UCSD-AML1 (cell line): ENCODE data around the gene AFF2.

Source experiments
- DNase-seq: peaks from one replicate; lab custom pipeline; 2025; ENCODE audit not compliant: unreplicated experiment; lab: John Stamatoyannopoulos, UW

AFF2 gene

DNA sequence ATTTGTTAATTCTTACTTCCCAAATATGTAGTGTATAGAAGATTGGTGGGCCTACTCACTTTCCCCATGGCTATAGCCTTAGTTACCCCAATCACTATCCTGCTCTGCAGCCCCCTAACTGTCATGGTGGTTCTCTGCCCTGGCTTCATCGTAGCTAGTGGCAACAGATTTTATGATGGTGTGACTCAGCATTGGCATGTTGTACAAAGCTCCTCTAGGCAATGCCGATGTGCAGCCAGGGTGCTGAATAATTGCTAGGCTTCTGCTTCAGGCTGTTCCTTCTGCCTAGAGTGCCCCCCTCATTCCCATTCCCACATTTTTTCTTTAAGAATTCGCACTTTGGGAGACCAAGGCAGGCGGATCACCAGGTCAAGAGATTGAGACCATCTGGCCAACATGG is 35.2 kb downstream of the AFF2 start:
- no peak for DNase-seq

DNA sequence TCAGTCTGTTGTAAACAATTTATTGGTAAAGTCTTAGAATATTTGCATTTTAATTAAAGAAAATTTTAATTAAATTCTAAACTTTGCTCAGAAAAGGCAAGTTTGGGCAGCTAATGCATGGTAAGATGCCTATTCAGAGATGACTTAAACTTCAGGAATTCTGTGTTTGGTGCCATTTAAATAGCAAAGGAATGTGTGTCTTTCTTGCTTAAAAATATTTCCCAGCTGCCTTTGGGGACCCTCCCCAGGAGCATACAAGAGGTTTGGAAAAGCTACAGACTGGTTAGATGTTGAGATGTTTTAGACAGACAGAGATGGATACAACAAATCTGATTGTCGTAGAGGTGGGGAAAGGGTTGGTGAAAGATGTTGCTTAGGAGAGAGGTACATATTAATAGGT is 36.5 kb downstream of the AFF2 start:
- no peak for DNase-seq

DNA sequence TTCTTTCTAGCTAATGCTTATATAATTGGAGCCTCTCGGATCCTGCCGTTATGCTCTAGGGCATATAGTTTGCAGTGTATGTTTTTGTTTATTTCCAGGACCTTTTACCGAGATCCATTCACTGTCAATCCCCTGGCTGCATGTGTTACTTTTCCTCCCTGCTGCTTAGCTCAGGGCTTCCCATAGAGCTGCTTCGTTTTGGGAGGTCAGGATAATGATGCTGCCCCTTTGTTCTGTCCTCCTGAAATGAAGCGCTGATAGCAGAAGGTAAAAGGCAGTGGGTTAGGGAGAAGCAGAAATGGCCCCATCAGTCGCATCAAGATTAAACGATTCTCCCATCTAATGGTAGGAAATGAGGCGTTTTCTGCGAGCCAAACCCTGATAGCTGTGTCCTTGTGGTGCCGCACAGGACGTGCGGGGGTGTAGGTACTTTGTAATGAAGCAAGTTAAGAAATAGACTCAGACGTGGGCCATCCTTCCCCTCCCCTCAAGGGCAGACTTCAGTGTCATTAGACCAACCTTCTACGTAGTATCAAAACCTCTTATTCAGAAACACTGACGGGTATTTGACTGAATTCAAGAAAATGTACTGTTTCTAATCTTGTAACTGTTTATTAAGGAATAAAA is 37.3 kb downstream of the AFF2 start:
- no peak for DNase-seq

DNA sequence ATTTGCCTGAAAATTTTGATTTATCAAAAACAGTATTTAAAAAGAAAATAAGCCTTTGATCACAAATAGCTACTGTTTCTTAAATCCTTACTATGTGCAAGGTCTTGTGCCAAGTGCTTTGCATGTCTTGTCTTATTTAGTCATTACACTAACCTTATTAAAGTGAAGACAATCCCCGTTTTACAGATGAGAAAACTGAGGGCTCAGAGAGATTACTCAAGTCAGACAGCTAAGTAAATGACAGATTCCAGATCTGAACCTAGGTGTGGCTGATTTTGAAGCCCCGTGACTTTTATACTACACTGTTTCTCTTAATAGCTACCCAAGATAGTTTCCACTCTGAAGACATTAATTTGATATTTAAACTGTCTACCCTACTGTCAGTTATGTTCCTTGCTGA is 38.2 kb downstream of the AFF2 start:
- no peak for DNase-seq

DNA sequence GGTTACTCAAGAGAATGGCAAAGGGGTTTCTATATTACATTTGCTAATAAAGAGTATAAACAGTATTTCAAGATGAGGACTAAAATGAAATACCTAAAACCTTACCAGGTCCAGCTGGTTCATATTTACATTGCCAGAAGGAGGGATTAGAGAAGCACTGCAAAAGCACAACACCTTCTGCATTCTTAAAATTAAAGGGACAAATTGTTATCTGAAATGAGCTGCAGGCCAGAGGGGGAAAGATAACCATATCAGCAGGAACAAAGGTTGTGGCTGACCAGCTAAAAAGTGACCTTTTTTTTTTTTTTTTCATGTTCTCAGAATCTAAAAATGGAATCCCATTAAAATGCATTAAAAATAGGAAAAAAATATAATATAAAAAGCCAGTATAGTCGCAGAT is 39.7 kb downstream of the AFF2 start:
- DNase-seq: no peak

DNA sequence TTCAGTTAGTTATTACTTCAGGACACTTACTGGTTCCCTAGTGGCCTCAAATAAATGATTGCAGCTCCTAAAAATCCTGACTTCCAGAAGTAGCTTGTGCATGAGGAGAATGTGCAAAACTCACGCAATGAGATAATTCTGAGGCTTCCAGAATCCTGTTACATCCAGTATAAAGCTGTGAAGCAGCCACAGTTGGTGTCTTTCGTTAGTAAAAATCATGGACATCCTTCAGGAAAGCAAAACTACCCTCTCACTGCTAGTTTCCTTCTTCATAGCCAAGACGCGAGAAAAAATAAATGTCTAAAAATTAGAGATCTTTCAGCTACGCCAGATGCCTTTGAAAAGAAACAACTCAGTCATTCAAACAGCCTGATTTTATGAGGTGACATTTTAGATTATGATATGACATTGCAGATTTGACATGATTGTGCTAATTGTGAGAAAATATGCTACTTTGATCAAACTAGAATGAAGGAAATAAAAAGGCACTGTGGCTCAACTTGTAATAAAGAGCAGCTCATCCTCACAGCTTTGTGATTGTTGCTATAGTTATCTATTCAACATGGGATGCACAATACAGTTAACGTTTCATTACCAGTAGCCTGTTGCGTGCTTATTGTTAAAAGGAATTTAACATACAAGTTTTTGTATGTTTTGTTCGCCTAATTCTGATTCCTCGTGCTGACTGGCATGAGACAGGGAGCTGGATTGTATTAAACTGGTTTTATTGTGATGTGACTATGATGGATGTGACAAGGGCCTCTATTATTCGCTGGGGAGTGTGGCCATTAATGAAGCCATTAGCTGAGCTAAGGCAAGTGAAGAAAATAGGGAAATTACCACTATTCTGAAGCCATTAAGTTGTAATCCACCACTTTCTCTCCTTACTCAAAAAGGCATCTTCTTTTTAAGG is 40.5 kb downstream of the AFF2 start:
- no peak for DNase-seq

DNA sequence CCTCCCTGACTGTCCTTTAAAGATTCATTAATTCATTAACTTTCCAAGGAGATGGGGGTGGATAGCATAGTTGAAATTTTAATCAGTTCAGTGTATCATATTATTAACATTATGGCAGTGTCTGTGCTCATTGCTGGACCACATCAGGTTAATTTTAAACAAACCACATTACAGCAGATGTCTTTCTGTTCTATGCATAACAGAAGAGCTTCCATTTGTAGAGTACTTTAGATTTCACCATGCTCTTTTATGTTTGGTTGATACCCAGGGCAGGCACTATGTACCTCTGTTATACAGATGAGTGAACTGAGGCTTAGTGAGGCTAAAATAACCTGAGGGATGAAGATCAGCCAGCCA is 41.1 kb downstream of the AFF2 start:
- DNase-seq: no peak

DNA sequence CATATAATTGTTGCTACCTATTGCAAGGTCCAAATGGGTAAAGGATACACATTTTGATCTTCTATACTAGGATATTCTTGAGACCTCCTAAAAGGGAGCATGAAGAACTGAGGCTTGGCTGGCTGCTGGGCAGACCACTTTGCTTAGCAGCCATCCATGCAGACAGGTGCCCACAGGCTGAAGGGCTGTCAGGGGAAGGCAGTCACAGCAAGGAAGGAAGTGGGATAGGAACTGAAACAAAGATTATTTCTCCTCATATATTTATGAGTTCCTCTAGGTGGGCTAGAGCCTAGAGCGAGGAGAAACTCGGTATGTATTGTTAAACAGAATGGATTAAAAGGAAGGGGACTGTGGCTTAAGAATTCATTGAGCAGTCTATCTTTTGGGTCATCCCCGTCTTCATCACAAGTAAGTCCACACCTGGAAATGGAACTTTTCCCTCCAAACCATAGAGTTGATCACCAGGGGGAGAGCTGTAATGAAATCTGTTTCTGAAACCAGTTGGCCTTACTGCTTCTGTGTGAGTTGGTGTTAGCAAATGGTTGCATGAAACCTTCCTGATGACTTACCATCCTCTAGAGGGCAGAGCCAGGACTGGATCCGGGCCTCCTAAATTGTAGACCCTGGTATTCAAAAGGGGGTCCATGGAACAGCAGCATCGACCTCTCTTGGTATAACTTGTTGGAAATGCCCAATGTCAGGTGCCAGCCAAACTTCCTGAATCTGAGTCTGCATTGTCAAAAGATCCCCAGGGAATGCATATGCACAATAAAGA is 42.3 kb downstream of the AFF2 start:
- no peak for DNase-seq

DNA sequence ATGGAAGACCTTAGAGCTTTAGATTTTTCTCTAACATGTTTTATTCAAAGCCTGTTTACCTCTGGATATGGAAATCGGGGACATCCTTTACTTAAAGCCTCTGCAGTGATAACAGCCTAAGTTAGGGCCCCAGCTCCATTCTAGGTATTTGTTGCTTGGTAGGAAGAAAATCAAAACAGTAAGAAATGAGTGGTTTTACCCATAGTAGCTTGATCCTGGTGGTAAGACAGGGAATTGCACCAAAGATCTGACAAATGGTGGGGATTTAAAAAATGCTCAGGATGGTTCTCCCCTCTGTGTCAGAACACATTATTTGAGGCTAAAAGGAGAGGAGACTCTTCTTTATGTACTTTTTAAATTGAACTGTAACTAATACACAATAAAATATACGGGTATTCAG is 52.4 kb downstream of the AFF2 start:
- DNase-seq: no peak

DNA sequence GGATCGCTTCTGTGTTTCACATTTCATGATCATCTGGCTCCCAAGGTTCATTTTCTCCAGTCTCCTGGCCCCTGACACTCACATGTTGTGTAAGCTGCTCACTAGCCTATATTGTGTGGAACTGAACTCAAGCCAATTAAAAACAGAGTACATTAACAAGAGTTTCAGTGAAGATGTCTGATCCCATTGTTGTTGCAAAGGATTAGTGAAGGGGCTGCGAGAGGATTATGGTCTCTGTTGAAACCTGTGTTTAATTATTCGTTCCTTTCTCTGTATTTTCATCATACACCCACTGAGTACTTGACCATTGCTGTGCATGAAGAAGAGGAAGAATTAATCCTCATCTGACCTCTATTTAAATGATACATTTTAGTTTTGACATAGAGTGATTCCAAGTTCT is 54.7 kb downstream of the AFF2 start:
- no peak for DNase-seq

DNA sequence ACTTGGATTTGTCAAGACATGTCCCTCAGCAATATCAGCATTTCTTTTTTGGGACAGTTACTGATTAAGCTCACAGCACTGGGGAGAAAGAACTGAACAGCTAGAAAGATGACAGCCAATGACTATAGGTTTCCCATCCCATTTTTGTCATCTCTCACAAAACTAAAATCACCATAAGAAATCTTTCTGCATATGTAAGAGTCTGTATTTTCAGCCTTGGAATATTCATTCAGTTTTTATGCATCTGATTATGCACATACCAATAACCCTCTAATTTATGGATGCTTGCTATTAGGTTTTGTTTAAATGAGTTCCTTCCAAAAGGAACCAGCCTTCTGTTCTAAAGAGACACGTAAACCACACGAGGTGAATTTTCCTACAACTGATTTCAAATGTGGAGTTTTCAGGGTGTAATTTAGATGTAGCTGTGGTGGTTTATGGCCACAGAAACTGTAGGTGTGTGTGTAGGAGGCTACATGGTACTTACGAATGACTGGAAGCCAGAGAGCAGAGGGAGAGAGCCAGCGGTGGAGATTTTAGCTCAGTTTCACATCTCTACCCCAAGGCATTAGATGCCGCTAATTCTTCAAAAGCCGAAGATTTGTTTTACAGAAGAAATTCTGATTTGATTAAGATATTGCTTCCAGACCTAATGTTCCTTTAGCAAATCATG is 55.3 kb downstream of the AFF2 start:
- DNase-seq: no peak

DNA sequence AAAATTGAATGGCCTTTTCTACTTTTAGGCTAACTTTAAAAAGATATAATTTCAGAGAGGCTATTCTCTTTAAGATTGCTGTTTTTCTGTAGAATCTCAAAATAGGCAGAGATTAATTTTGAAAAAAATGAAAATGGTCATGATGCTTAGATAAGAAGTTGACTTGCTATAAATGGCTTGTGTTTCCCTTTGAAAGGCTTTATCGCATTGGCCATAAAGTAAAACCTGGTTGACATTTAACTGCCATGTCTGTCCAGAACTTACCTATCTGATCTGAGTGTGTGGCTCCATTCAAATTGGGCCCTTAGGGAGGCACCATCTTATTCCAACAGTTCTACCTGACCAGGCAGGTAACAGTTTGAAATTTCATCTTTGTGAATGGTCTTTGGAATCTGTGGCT is 56.1 kb downstream of the AFF2 start:
- DNase-seq: no peak

DNA sequence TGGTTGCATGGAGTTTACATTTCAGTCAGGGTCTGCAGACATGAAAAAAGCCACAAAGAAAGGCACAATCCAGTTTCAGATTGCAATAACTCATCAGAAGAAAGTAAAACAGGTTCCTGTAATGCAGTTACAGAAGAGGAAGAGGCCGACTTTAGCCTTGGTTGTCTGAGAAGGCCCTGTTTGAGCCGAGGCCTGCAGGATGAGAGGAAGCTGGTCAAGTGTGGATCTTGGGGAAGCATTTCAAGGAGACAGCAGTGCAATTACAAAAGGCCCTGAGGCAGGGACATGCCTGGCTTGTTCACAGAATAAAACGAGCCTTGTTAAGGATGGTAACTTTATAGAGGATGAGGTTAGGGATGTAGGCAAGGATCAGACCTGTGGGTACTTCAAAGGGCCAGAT is 62.4 kb downstream of the AFF2 start:
- no peak for DNase-seq

DNA sequence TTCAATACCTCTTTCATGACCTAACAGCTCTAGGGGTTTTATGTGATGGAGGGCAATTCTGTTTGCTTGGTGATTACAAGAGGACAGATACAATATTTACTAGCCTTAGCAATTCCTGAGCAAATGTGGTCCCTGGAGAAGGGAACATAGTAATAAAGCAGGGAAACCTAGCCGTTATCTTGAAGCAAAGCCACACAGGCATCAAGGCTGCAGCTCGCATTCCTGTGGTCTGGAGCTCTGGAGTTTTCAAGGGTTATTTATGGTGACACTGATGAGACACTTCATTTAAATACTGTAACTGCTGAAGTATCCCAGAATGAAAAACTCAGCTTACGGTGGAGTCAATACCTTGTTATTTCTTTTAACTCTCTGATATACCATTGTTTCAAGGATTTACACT is 66.8 kb downstream of the AFF2 start:
- DNase-seq: no peak

DNA sequence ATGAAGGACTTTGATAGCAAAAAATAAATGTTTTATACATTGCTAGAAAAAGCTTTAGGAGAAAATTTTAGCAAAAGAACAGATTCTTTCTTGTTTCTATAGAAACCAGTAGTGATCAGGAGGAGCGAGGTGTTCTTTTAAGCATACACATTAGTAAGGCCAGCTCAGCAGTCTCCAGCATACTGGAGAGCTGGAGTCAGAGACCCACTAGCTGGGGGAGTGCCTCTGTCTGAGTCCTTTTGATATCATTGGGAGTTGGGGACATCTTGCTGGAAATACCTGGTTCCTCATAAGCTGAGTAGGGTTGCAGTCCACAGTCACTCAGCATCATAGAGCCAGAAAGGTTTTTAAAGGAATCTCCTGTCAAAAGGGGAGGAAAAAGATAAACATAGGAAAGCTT is 67.4 kb downstream of the AFF2 start:
- no peak for DNase-seq

DNA sequence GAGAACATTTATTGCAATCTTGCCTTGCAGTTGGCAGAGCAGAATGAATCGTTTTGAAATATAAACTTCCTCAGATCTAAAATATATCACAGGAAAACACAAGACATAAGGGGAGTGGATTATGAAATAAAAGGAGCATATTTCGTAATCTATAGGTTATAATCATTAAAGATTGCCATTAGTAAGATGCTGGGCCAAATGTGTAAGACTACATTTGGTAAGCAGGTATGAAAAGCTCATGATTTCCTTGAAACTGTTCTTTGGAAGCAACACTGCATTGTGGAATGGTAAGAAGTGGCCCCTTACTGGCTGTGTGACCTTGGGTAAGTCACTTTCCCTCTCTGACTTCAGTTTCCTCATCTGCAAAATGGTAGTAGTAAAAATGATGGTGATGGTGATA is 68.3 kb downstream of the AFF2 start:
- no peak for DNase-seq

DNA sequence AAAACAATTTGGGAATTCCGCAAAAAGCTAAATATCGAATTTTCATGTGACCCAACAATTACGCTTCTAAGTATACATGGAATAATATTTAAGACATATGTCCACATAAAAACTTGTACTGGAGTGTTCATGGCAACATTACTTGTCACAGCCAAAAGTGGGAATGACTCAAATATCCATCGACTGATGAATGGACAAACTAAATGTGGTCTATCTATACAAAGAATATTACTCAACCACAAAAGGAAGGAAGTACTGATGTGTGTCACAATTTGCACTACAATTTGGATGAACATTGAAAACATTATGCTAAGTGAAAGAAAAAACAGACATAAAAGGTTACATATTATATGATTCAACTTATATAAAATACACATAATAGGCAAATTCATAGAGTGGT is 71.9 kb downstream of the AFF2 start:
- DNase-seq: no peak

DNA sequence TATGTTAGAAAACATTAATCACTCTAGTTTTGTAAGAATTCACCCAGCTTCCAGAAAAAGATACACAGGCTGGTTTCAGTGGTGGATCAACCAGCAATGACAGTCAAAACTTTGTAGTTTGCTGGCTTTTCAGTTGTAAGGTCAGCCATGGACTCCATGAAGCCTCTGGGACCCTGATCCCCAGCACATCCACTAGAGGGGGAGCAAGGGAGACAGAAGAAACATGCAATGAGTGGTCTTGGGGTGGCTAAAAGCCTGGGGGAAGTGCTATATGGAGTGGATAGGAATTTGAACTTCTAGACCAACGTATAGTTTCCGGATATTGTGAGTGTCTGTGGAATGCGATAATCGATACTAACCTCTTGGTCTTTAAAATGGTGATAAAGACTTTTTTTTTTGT is 72.7 kb downstream of the AFF2 start:
- DNase-seq: no peak

DNA sequence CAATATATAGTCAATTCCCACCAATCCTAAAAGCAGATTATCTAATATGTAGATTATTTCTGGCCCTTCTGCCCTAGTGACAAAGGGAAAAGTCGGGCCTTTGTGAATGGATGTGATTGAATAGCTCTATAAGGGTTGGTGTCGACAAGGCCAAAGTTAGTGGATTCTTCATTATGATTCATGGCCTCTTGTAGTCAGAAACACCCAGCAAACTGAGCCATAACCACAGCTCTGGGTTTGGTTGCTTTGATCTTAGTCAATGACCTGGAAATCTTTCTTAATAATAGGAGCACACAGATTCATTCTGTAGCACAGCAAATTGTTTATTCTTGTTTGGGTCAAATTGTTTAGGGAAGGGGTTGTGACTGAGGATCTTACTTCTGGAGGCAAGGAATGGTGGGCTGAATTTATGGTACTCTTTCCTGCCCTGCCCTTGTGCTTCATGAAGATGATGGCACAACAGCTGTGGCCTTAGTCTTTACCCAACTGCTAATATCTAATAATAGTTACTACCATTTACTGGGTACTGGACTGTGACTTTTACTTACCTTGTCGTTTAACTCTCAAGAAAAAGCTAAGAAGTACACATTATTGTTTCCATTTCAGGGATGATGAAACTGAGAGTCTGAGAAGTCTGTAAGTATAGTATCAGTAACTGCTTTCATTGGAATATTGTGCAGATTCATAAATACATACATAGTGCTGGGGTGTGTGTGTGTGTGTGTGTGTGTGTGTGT is 74.0 kb downstream of the AFF2 start:
- DNase-seq: no peak

DNA sequence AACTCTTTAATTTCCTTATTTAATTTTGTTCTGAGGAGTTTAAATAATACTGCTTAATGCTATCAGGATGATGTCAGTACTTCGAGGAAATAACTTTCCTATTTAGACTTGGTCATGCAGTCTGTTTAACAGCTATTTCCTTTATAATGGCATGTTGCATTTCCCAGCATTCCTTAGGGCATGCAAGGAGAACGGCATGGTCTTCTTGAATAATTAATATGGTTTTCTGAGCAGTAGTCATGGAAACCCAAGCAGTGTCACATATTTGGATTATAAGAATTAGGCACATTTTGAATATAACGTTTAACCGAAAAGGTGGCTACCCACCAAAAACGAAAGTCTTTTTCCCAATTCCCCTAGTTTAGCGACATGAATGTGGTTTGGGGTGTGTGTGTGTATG is 76.0 kb downstream of the AFF2 start:
- DNase-seq: no peak

DNA sequence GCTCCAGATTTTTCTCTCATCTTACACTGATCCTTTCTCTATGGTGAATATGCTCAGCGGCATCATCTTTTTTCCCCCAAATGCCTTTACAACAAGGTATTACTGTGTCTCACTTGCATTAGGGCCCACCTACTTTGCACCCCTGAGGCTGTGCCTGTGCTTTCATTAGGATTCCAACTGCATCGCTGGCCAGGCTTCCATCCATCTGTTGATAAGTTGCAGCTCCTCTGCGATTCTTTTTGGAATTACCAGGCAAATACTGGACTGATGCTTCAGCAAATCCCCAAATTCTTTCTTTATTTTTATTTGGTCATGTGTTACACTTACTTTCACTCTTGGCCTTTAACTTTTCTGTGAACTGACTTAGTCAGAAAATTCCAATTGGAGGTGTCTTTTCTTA is 77.3 kb downstream of the AFF2 start:
- no peak for DNase-seq
